Right ventricle myocardium superior (tissue), 1 donor: ENCODE results near the gene MISP. TPM values are rescaled to one million over a fixed set of nuclear protein-coding genes. Genes with fewer than 3 reads are reported as not detected.
A peak's percentile ranks its signal among the peaks of the same experiment; 100 is the strongest.

ENCODE experiments used
- ATAC-seq: fragments of 200-7000 bp; cut with Tn5 transposase; one replicate; pipeline ENCODE4 v1.9.1; 2020; ENCODE audit warnings: mild to moderate bottlenecking; ENCODE audit not compliant: poor library complexity
- DNase-seq: peaks from one replicate; pipeline ENCODE4 v3.0.0-alpha.2; 2020
- intact Hi-C: fragments of 100-400 bp; cut with DNase I; formaldehyde crosslinking; loops from one replicate; pipeline ENCODE4 v1.11.2; 2022
- microRNA-seq: library from miRNA; unstranded; fragments of <30 nt; microRNA quantifications from one replicate; pipeline ENCODE4 v1.2.0, GENCODE V29; 2020
- total RNA-seq: library from RNA; stranded (reverse); fragmentation: NEBNext Ultra II Directional; extraction: Animal tissue kit (Norgen Biotek cat#: 25700); gene quantifications from one replicate; pipeline ENCODE4 v1.2.1, GENCODE V29; 2021
- donor health status: DM: no; HTN: yes; CAD: no; lungs with severe emphysema.

The MISP gene
- total RNA-seq, 1 donor from 2014 or later = not detected

- no peak for DNase-seq
- ATAC-seq = peak; percentile 4
- intact Hi-C loops = no loop called here
Measured at GRCh38 chr19:813219-814151, 62.6 kb downstream of the MISP start.

Small RNAs within 50 kb of the gene (microRNA-seq; reads per million reads assigned to microRNA genes)
- gene MIR3187 = 2.3 reads per million
- gene MIR4745 = not detected

Other genes with a start within 250 kb of the MISP start
- gene TPGS1, start 243.6 kb upstream of the MISP start, total RNA-seq = 10.8 TPM
- 86.3 TPM for gene CDC34, start 219.4 kb upstream of the MISP start, total RNA-seq
- gene GZMM, start 207.1 kb upstream of the MISP start, total RNA-seq = 0.32 TPM
- gene BSG, start 178.5 kb upstream of the MISP start, total RNA-seq = 1,928 TPM
- 4.1 TPM for gene HCN2, start 161.2 kb upstream of the MISP start, total RNA-seq
- 54.5 TPM for gene POLRMT, start 117.6 kb upstream of the MISP start, total RNA-seq
- gene FGF22, start 111.2 kb upstream of the MISP start, total RNA-seq = not detected
- gene RNF126, start 87.9 kb upstream of the MISP start, total RNA-seq = 21.2 TPM
- 27.4 TPM for gene FSTL3, start 74.7 kb upstream of the MISP start, total RNA-seq
- not detected for gene PRSS57, start 55.7 kb upstream of the MISP start, total RNA-seq
- gene PALM, start 42.2 kb upstream of the MISP start, total RNA-seq = 32.9 TPM
- 56.0 TPM for gene PTBP1, start 46.3 kb downstream of the MISP start, total RNA-seq
- not detected for gene PLPPR3, start 70.8 kb downstream of the MISP start, total RNA-seq
- gene AZU1, start 76.7 kb downstream of the MISP start, total RNA-seq = not detected
- gene PRTN3, start 89.9 kb downstream of the MISP start, total RNA-seq = not detected
- gene ELANE, start 101.2 kb downstream of the MISP start, total RNA-seq = 1.3 TPM
- 477 TPM for gene CFD, start 108.6 kb downstream of the MISP start, total RNA-seq
- gene MED16, start 142.1 kb downstream of the MISP start, total RNA-seq = 19.1 TPM
- not detected for gene RNU6-9, start 142.4 kb downstream of the MISP start, total RNA-seq
- gene R3HDM4, start 162.1 kb downstream of the MISP start, total RNA-seq = 20.3 TPM
- gene KISS1R, start 166.2 kb downstream of the MISP start, total RNA-seq = not detected
- gene ARID3A, start 174.9 kb downstream of the MISP start, total RNA-seq = 5.0 TPM
- gene WDR18, start 233.2 kb downstream of the MISP start, total RNA-seq = 18.6 TPM
- gene GRIN3B, start 249.3 kb downstream of the MISP start, total RNA-seq = not detected